GM20000 (cell line): ENCODE measurements around the gene TMEM108.

ENCODE experiments used
- DNase-seq: peaks from one replicate; pipeline ENCODE4 v3.0.0; 2012; ENCODE audit warnings: low spot score
- TF ChIP-seq, protein P1 (sequence below): IDR thresholded peaks from 2 replicates; pipeline ENCODE4 v1.5.1; 2012; ENCODE audit warnings: mild to moderate bottlenecking, control low read depth; ENCODE audit errors: extremely low read depth, missing control alignments

Gene TMEM108

DNA sequence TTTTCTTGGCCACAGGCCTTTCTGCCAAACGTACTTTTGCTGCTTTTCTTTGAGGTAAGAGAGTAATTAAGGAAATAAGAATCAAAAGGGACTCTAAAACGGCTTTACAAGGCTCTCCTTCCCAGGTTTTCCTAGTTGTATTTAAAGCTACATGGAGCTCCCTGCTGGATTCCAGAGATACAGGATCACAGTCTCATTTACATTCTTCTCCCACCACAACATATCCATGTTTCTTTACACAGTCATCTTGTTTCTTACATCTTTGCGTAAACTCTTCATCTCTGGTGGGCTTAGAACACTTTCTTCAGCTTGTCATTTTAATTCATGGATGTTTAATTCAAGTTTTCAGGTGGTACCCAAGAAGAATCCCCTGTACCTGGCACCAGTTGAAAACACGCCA lies 244.0 kb downstream of the TMEM108 start:
- no peak for DNase-seq
- TF ChIP-seq, protein P1, sequence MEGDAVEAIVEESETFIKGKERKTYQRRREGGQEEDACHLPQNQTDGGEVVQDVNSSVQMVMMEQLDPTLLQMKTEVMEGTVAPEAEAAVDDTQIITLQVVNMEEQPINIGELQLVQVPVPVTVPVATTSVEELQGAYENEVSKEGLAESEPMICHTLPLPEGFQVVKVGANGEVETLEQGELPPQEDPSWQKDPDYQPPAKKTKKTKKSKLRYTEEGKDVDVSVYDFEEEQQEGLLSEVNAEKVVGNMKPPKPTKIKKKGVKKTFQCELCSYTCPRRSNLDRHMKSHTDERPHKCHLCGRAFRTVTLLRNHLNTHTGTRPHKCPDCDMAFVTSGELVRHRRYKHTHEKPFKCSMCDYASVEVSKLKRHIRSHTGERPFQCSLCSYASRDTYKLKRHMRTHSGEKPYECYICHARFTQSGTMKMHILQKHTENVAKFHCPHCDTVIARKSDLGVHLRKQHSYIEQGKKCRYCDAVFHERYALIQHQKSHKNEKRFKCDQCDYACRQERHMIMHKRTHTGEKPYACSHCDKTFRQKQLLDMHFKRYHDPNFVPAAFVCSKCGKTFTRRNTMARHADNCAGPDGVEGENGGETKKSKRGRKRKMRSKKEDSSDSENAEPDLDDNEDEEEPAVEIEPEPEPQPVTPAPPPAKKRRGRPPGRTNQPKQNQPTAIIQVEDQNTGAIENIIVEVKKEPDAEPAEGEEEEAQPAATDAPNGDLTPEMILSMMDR, result no peak

DNA sequence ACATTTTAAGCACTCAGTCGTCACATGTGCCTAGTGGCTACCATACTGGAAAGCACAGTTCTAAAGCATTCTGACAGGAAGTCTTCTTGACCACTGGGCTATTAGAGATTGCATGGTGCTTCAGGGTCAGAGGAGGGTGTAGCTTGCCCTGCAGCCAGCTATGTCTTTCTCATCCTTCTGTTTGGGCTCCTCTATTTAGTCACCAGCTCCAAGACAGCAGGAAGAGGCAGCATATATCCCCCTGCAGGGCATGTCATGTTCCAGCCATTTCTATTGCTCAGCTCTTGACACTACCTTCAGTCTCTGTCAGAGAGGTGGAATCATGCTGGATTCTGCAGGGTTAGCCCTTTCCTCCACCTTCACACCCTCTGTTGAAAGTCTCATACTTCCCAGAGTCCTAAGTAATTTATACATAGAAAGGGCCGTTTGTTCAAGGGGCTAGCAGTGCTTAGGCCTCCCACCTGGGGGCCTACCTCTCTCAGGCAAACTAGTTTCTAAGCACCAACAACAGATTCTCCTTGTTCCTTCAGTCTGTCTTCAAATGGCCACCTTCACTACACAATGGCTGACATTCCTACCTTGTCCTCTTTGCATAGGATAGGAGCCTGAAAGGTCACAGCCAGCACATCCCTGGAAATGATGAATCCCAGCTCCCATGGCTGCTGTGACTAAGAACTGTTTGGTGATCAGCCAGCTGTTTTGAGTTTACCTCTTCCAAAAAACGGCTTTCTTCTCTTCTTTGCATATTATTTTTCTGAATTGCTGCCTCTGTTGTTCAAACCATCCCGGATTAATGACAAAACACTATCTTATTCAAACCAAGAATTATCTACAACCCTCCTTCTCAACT lies 246.0 kb downstream of the TMEM108 start:
- TF ChIP-seq, protein P1, result no peak
- no peak for DNase-seq

DNA sequence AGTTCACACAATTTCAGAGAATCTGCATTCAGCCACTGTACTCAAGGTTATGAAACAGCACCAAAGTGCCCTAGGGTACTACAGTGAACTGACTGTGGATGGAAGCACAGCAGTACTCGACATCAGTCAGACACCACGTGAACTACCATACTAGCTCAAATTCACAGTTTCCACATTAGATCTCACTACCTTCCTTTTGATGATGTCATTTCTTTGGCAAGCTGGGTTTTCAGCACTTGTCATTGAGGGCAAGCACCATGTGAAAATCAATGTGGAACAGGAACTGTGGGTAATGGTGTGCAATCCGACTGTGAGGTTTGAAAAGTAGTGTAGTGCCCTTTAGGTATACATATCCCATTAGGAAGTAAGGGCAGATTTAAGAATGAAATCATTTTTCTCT lies 251.1 kb downstream of the TMEM108 start:
- TF ChIP-seq, protein P1, result no peak
- no peak for DNase-seq

DNA sequence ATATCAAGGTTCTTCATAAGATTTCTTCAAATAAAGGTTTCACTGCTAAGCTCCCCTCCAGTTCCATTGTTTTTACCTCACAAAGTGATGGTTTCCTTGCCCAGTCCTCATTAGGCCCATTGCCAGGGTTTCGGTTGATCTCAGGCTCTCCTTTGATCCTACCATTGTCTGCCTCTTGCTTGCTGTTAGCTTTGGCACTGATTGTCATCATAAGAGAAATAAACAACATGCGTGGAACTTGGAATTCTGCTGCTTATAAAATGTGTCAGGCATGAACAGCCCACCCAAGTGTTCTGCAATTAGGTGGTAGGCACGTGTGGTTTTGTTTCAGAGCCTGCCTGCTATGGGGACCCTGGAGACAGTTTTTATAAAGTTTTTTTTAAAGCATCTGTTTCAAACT lies 254.1 kb downstream of the TMEM108 start:
- no peak for DNase-seq
- TF ChIP-seq, protein P1, result no peak

DNA sequence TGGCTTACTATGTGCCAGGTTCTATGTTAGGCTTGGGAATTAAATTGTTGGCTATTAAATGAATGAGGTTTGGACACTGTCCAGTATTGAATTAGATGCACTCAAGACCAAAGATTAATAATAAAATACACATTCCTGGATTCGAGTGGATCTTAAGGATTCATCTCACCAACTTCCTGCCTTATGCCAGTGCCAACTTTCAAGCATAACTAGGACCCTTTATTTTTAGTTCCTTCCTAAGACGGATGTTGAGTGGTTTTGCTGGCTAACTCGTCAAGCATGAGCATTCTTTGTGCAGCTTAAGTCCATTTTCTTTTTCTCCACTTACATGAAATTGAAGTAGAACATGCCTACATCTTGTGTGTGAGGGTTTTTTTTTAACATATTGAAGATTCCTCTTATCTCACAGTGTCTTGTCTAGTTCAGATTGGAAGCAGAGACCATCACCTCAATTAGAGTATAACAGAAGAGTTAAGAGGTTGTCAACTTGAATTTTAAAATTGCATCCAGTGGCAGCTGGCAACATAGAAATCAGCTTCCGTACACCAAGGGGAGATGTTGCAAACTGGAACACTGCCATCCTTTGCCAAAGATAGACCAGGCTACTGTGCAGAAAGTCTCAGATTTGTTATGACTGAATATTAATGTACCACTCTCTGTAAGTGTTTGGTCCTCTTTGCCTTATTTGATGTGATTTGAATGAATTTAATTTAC lies 255.4 kb downstream of the TMEM108 start:
- TF ChIP-seq, protein P1, result no peak
- no peak for DNase-seq

DNA sequence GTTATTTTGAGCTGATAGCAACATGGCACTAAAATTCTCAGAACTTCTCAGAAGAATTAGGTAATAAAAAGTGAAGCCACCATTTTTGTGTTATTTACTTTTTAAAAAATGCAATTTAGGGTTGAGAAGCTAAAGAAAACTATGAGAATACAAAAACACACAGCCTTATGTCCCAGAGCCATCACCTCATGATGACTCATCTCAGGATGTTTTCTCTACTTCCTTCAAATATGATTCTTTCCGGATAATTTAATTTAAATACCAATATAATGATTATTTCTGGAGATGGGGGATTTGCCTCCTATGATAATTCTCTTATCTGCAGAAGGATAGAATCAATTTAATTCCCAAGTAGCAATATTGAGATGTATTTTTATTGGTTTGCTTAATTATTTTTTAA lies 256.1 kb downstream of the TMEM108 start:
- no peak for DNase-seq
- TF ChIP-seq, protein P1, result no peak

DNA sequence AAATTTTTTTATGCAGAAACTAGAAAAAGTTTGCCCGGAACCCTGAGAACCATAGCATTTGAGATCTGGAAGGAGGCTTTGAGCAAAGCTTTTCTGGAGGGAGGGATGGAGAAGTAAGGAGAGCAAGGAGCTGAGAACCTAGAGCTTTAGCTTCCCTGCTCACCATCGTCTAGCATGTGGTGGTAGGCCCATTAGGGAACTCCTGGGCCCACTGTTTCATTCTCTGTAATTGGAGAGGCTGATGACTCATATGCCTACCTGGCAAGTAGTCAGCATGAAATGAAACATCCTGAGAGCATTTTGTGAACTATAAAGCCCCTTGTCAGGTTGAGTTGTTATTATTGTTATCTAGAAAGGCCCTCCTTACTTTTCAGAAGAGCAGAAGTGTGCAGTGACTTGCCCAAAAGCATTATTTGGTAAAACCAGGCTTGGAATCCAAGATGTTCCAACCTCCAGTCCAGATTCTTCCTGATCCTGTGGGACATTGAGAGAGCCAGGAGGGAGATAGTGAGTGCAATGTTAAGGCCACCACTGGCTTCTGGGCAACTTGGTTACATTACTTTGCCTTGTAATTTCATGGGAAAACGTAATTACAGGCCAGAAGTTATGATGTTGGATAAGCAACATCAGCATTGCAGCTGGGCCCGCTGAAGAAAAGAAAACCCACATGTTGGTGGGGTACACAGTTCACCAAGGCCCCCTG lies 257.2 kb downstream of the TMEM108 start:
- TF ChIP-seq, protein P1, result no peak
- peak; percentile 15 for DNase-seq
